ENCODE results near the gene TBX2. TPM values are rescaled to one million over a fixed set of nuclear protein-coding genes. Genes with fewer than 3 reads are reported as not detected.
A peak's percentile ranks its signal among the peaks of the same experiment; 100 is the strongest.

TBX2 gene
- total and polyA plus RNA-seq, 12 donors, result 2.4 to 22.1 (median 7.4) TPM

DNA sequence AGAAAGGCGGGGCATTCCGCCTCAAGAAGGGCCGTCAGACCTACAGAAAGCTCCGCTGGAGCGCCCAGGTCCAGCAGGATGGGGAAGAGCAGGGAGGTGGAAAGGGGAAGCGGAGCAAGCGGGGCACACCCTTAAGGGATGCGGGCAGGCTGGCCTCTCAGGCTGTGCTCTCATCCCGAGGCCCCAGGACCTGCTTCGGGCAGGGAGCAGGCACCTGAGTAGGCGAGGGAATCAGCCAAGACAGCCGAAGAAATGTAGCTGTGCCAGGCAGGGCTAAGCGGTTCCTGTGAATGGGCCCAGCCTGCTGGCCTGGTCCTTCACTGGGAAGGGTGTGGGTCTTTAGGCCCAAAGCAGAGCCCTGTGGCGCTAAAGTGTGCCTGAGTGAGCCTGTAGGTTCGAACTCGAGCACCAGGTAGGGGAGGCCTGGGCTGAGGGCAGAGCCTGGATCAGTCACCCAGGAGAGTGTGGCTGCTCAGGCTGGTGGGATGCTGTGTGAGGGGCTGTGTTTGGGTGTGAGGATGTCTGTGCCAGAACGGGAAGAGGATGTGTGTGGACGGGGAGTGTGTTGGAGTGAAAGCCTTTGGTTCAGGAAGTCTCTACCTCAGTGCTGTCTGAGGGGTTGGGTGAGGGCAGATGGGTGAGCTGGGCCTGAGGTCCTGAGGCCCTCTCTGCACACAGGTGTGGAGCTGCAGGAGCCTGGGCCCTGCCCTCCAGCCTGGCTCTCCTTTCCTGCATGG is 55.8 kb downstream of the TBX2 start:
- no peak overlapping the region for H3K4me3 ChIP-seq
- 70 to 80% (median 72%) methylated on average over 16 to 18 of the region's 18 CpGs for WGBS, 4 donors
- no peak for TF ChIP-seq POLR2A (IDR thresholded peaks at IDR 0.05)
- TF ChIP-seq, protein P1, sequence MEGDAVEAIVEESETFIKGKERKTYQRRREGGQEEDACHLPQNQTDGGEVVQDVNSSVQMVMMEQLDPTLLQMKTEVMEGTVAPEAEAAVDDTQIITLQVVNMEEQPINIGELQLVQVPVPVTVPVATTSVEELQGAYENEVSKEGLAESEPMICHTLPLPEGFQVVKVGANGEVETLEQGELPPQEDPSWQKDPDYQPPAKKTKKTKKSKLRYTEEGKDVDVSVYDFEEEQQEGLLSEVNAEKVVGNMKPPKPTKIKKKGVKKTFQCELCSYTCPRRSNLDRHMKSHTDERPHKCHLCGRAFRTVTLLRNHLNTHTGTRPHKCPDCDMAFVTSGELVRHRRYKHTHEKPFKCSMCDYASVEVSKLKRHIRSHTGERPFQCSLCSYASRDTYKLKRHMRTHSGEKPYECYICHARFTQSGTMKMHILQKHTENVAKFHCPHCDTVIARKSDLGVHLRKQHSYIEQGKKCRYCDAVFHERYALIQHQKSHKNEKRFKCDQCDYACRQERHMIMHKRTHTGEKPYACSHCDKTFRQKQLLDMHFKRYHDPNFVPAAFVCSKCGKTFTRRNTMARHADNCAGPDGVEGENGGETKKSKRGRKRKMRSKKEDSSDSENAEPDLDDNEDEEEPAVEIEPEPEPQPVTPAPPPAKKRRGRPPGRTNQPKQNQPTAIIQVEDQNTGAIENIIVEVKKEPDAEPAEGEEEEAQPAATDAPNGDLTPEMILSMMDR (IDR thresholded peaks at IDR 0.05), result no peak
- no peak overlapping the region for H3K27ac ChIP-seq
- peak in 1 of 7 donors; percentile 38 for DNase-seq
- H3K27me3 ChIP-seq, result peaks cover 86% of the 10 kb centered on the region
- no peaks in the 10 kb centered on the region for H3K36me3 ChIP-seq (replicated peaks in 1 of 2)
- peaks cover 10 to 12% of the 10 kb centered on the region in 2 donors for H3K4me1 ChIP-seq (replicated peaks in 1 of 2)
- H3K9me3 ChIP-seq (replicated peaks in 1 of 3), result no peaks in the 10 kb centered on the region
- intact Hi-C loops (cut with DNase I), result no loop called here

DNA sequence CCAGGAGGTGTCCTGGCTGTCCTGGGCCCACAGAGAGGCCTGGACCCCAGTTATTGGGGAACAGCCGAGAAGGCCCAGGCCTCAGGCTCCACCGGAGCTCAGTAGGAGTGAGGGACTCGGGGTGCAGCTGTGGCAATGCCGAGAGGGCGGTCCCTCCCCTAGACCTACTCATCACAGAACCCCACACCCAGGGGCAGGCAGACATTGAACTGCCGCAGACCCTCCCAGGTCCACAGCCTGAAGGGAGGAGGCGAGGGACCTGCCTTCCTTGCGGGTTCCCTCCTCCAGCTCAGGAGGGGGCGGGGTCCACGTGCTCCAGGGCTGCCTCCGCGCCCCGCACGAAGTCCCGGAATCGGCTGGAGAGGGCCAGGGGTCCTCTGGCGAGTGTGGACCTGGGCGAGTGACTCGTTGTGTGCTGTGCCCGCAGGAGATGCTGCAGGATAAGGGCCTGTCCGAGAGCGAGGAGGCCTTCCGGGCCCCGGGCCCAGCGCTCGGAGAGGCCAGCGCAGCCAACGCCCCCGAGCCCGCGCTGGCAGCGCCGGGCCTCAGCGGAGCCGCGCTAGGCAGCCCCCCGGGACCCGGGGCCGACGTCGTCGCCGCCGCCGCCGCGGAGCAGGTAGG is 56.5 kb downstream of the TBX2 start:
- H3K4me3 ChIP-seq, result no peak overlapping the region
- peaks cover 10 to 12% of the 10 kb centered on the region in 2 donors for H3K4me1 ChIP-seq (replicated peaks in 1 of 2)
- no peaks in the 10 kb centered on the region for H3K36me3 ChIP-seq (replicated peaks in 1 of 2)
- H3K27me3 ChIP-seq, result peaks cover 89% of the 10 kb centered on the region
- no peaks in the 10 kb centered on the region for H3K9me3 ChIP-seq (replicated peaks in 1 of 3)
- DNase-seq, result peak in 1 of 7 donors; percentile 6
- H3K27ac ChIP-seq, result no peak overlapping the region
- intact Hi-C loops (cut with DNase I), result no loop called here
- TF ChIP-seq, protein P1 (IDR thresholded peaks at IDR 0.05), result no peak
- TF ChIP-seq POLR2A (IDR thresholded peaks at IDR 0.05), result no peak
- 26 to 75% (median 28%) methylated on average over 4 to 47 of the region's 47 CpGs for WGBS, 4 donors

DNA sequence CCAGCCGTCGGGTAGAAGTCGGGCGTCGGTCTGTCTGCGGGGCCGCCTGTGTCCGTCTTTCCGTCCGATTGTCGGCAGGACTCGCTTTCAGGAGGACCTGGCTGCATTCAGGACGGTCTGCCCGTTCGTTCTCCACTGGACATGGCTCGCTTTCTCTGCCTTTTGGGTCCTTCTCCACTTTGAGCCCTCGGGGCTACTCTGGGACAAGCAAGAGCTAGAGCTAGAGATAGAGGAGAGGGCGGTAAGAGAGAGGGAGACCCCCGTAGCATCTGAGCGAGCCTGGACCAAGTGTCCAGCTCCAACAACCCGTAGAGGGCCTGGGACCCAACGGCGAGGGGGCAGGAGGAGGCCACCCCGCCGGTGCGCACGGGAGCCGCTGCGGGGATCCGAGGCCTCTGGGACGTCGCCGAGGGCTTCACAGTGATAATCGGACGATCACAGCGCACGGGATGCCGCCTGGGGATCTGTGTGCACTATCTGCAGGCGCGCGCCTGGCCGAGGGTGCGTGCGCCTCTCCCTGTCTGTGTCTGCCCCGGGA is 57.1 kb downstream of the TBX2 start:
- Histone ChIP-seq H3K36me3 (replicated peaks in 1 of 2) (no peaks in the 10 kb centered on the region), H3K9me3 (replicated peaks in 1 of 3) (no peaks in the 10 kb centered on the region), H3K27me3 (peaks cover 89% of the 10 kb centered on the region), H3K27ac (no peak overlapping the region), H3K4me1 (replicated peaks in 1 of 2) (peaks cover 7 to 9% of the 10 kb centered on the region in 2 donors), H3K4me3 (no peak overlapping the region)
- TF ChIP-seq, protein P1 (IDR thresholded peaks at IDR 0.05), result no peak
- no peak for TF ChIP-seq POLR2A (IDR thresholded peaks at IDR 0.05)
- intact Hi-C loops (cut with DNase I), result no loop called here
- DNase-seq, result peak in 1 of 7 donors; percentile 31
- 6 to 12% (median 10%) methylated on average over 3 to 45 of the region's 45 CpGs for WGBS, 4 donors

DNA sequence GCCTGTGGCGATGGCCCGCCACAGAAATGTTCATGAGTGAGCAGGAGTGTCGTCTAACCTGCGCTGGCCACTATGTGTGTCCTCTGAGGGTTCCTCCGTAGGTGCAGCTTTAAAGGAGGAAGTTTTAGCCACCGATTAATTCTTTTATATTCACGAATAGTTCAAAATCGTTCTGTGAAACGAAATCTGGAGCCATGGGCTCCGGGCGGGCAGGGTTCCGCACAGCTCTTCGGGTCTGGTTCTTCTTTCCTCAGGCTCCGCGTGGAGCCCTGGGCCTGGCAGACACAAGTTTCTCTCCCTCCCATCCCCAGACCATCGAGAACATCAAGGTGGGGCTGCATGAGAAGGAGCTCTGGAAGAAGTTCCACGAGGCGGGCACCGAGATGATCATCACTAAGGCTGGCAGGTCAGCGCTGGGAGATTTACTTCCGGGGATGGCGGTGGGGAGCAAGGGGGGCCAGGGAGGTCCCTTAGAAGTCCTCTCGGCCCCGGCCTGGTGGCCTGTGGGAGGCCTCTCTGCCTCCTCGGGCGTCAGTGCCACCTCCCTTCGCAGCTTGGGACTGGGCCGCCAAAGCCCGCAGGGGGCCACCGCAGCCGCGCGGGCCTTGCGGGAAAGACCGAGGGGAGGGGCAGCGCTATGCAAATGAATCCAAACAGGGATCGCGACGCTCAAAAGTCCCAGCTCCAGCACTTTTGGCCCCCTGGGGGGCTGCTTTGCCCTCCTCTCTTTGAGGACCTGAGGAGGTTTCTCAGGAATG is 57.8 kb downstream of the TBX2 start:
- Histone ChIP-seq H3K36me3 (replicated peaks in 1 of 2) (no peaks in the 10 kb centered on the region), H3K4me1 (replicated peaks in 1 of 2) (peaks cover under 1 to 3% of the 10 kb centered on the region in 2 donors), H3K27me3 (peaks cover 88% of the 10 kb centered on the region), H3K27ac (no peak overlapping the region), H3K4me3 (peak overlapping the region in 1 of 4 donors; percentile 31), H3K9me3 (replicated peaks in 1 of 3) (no peaks in the 10 kb centered on the region)
- intact Hi-C loops (cut with DNase I), result no loop called here
- WGBS, 4 donors, result 8 to 13% (median 10%) methylated on average over 13 to 39 of the region's 39 CpGs
- DNase-seq, result peak in 1 of 7 donors; percentile 35
- no peak for TF ChIP-seq POLR2A (IDR thresholded peaks at IDR 0.05)
- TF ChIP-seq, protein P1 (IDR thresholded peaks at IDR 0.05), result no peak

Data from adrenal gland (tissue), 12 donors.